Measurements from ENCODE around the gene PFDN6. TPM values are rescaled to one million over a fixed set of nuclear protein-coding genes. Genes with fewer than 3 reads are reported as not detected.

The PFDN6 gene
- total and polyA plus RNA-seq, 2 of the 13 experiments (the other 11 are each of a cell fraction or from before 2014, with no cell fraction given): 75.5 to 87.0 TPM

DNA sequence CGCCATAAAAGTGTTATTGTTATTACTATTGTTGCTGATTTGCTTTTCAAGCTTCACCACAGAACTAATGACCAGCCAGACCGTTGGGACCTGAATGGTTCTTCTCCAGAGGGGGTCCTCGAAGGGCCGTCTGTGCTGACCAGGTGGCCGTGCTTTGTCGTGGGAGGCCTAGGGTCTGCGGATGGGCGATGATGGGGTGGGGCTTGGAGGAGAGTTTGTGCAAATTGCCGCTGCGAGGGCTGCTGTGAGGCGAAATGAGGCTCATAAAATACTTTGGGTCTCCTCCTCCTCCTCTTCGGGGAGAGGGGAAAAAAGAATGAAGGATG is 34.2 kb downstream of the PFDN6 start:
- DNase-seq (ENCODE audit: low spot score): no peak
- H3K4me3 ChIP-seq (replicated peaks in 1 of 3; ENCODE audit: insufficient read depth in 1 of 3, low read depth in 2 of 3, low read length in 3 of 3): peak overlapping the region; percentile 53 to 88 (median 76)
- H3K9me3 ChIP-seq (ENCODE audit: low read length): no peaks in the 10 kb centered on the region
- ATAC-seq: peak; percentile 25
- H4K20me1 ChIP-seq (ENCODE audit: insufficient read depth, low read length): no peaks in the 10 kb centered on the region
- peaks cover 46% of the 10 kb centered on the region for H3K4me1 ChIP-seq (ENCODE audit: insufficient read depth, low read length)
- peaks cover 22% of the 10 kb centered on the region for H3K79me2 ChIP-seq (ENCODE audit: insufficient read depth, low read length)
- under 1% methylated on average over 12 of the region's 12 CpGs for WGBS (ENCODE audit: low lambda C conversion rate)
- peak overlapping the region; percentile 85 for H2AFZ ChIP-seq (ENCODE audit: low read length)
- CTCF ChIA-PET (ENCODE audit: low intra/inter-chr PET ratio, low total read pairs): no interaction called here
- no peaks in the 10 kb centered on the region; a peak in 2 of 5 replicates for H3K27me3 ChIP-seq (ENCODE audit: control insufficient read depth in 1 of 2, insufficient read depth in 2 of 2, low read length in 2 of 2)
- peak overlapping the region; percentile 90 for H3K4me2 ChIP-seq (ENCODE audit: low read depth, low read length)
- intact Hi-C loops (cut with micrococcal nuclease; ENCODE audit: unreplicated experiment) (loop anchor here (1.0 kb wide), 1 partner anchor 68 kb away; the partner anchor contains the start of gene KIFC1), in situ Hi-C loops (cut with HindIII; ENCODE audit: extremely low pct_ligation_motif_present, low pct_unique_long_range_greater_than_20kb) (no loop called here)
- POLR2A ChIA-PET: interaction anchor here (0.8 kb wide), 1 partner anchor 354 kb away, joined by 3 read pairs; the partner anchor contains the start of gene BRD2
- H3K9ac ChIP-seq (ENCODE audit: insufficient read depth, low read depth, low read length): peak overlapping the region; percentile 43
- no TSS peak for BruUV-seq (replicated peaks)
- no peak for FAIRE-seq
- H3K36me3 ChIP-seq (replicated peaks in 1 of 2; ENCODE audit: control insufficient read depth in 1 of 2, insufficient read depth in 2 of 2, low read length in 2 of 2): peaks cover 5 to 29% of the 10 kb centered on the region in 2 experiments
- peak overlapping the region; percentile 54 for H3K27ac ChIP-seq (ENCODE audit: extremely low read length, insufficient read depth, low read length)
- TF ChIP-seq, protein P1, sequence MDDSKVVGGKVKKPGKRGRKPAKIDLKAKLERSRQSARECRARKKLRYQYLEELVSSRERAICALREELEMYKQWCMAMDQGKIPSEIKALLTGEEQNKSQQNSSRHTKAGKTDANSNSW (CRISPR knock-in tag; IDR thresholded peaks at IDR 0.05; ENCODE audit: borderline replicate concordance): no peak
- no peak for TF ChIP-seq ZMAT3 (CRISPR knock-in tag; conservative IDR thresholded peaks at IDR 0.05)
- TF ChIP-seq, protein P2, sequence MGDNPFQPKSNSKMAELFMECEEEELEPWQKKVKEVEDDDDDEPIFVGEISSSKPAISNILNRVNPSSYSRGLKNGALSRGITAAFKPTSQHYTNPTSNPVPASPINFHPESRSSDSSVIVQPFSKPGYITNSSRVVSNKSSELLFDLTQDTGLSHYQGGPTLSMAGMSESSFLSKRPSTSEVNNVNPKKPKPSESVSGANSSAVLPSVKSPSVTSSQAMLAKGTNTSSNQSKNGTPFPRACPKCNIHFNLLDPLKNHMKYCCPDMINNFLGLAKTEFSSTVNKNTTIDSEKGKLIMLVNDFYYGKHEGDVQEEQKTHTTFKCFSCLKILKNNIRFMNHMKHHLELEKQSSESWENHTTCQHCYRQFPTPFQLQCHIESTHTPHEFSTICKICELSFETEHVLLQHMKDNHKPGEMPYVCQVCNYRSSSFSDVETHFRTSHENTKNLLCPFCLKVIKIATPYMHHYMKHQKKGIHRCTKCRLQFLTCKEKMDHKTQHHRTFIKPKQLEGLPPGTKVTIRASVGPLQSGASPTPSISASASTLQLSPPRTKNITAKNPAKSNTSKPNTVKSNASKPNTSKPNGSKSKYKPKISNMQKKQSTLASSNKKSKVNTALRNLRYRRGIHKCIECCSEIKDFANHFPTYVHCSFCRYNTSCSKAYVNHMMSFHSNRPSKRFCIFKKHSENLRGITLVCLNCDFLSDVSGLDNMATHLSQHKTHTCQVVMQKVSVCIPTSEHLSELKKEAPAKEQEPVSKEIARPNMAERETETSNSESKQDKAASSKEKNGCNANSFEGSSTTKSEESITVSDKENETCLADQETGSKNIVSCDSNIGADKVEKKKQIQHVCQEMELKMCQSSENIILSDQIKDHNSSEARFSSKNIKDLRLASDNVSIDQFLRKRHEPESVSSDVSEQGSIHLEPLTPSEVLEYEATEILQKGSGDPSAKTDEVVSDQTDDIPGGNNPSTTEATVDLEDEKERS (CRISPR knock-in tag; IDR thresholded peaks at IDR 0.05): no peak
- no peak for TF ChIP-seq IKZF4 (CRISPR knock-in tag; IDR thresholded peaks at IDR 0.05; ENCODE audit: borderline replicate concordance, low read depth, not compliant biosample characterization)
- TF ChIP-seq, protein P3, sequence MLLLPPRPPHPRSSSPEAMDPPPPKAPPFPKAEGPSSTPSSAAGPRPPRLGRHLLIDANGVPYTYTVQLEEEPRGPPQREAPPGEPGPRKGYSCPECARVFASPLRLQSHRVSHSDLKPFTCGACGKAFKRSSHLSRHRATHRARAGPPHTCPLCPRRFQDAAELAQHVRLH (CRISPR knock-in tag; IDR thresholded peaks at IDR 0.05; ENCODE audit: borderline replicate concordance, low read depth): no peak
- peak; percentile 30; the same call in 1 of the 2 replicates for TF ChIP-seq SNAI1 (CRISPR knock-in tag; IDR thresholded peaks at IDR 0.05; ENCODE audit: borderline replicate concordance)
- TF ChIP-seq CC2D1A (CRISPR knock-in tag; IDR thresholded peaks at IDR 0.05): no peak
- peak; percentile 9; the same call in 1 of the 2 replicates for TF ChIP-seq HIVEP1 (CRISPR knock-in tag; IDR thresholded peaks at IDR 0.05)
- TF ChIP-seq, protein P4, sequence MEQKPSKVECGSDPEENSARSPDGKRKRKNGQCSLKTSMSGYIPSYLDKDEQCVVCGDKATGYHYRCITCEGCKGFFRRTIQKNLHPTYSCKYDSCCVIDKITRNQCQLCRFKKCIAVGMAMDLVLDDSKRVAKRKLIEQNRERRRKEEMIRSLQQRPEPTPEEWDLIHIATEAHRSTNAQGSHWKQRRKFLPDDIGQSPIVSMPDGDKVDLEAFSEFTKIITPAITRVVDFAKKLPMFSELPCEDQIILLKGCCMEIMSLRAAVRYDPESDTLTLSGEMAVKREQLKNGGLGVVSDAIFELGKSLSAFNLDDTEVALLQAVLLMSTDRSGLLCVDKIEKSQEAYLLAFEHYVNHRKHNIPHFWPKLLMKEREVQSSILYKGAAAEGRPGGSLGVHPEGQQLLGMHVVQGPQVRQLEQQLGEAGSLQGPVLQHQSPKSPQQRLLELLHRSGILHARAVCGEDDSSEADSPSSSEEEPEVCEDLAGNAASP (CRISPR knock-in tag; IDR thresholded peaks at IDR 0.05; ENCODE audit: borderline replicate concordance): no peak
- no peak for TF ChIP-seq AGO2 (optimal IDR thresholded peaks at IDR 0.05; ENCODE audit: low read depth, low read length)
- TF ChIP-seq ZNF253 (CRISPR knock-in tag; IDR thresholded peaks at IDR 0.05; ENCODE audit: borderline replicate concordance): 0 out of 2 replicates have a peak, but pooled peaks have one; percentile 10
- TF ChIP-seq, protein P5, sequence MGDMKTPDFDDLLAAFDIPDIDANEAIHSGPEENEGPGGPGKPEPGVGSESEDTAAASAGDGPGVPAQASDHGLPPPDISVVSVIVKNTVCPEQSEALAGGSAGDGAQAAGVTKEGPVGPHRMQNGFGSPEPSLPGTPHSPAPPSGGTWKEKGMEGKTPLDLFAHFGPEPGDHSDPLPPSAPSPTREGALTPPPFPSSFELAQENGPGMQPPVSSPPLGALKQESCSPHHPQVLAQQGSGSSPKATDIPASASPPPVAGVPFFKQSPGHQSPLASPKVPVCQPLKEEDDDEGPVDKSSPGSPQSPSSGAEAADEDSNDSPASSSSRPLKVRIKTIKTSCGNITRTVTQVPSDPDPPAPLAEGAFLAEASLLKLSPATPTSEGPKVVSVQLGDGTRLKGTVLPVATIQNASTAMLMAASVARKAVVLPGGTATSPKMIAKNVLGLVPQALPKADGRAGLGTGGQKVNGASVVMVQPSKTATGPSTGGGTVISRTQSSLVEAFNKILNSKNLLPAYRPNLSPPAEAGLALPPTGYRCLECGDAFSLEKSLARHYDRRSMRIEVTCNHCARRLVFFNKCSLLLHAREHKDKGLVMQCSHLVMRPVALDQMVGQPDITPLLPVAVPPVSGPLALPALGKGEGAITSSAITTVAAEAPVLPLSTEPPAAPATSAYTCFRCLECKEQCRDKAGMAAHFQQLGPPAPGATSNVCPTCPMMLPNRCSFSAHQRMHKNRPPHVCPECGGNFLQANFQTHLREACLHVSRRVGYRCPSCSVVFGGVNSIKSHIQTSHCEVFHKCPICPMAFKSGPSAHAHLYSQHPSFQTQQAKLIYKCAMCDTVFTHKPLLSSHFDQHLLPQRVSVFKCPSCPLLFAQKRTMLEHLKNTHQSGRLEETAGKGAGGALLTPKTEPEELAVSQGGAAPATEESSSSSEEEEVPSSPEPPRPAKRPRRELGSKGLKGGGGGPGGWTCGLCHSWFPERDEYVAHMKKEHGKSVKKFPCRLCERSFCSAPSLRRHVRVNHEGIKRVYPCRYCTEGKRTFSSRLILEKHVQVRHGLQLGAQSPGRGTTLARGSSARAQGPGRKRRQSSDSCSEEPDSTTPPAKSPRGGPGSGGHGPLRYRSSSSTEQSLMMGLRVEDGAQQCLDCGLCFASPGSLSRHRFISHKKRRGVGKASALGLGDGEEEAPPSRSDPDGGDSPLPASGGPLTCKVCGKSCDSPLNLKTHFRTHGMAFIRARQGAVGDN (CRISPR knock-in tag; IDR thresholded peaks at IDR 0.05): peak; percentile 50
- TF ChIP-seq ZNF564 (CRISPR knock-in tag; IDR thresholded peaks at IDR 0.05): peak; percentile 2; the same call in 1 of the 2 replicates
- TF ChIP-seq ZNF790 (CRISPR knock-in tag; IDR thresholded peaks at IDR 0.05; ENCODE audit: borderline replicate concordance): no peak
- TF ChIP-seq JUN (CRISPR knock-in tag; IDR thresholded peaks at IDR 0.05): no peak
